Right renal cortex interstitium (tissue), 3 donors: ENCODE results near the gene INPP5F. TPM values are rescaled to one million over a fixed set of nuclear protein-coding genes. Genes with fewer than 3 reads are reported as not detected.

Experiments used
- DNase-seq, 3 donors: peaks; one replicate each; pipeline ENCODE4 v3.0.0-alpha.2; 2013; ENCODE audit warnings: low read depth in 3 of 3, low spot score in 2 of 3
- polyA plus RNA-seq, 3 donors: library from polyadenylated mRNA; unstranded; fragments of 120-200 nt; gene quantifications; one replicate each; pipeline ENCODE4 v1.2.1, GENCODE V29; 2013; ENCODE audit not compliant: insufficient read length in 3 of 3

Gene INPP5F
- polyA plus RNA-seq, 3 donors = 50.6 to 62.5 (median 58.1) TPM

DNA sequence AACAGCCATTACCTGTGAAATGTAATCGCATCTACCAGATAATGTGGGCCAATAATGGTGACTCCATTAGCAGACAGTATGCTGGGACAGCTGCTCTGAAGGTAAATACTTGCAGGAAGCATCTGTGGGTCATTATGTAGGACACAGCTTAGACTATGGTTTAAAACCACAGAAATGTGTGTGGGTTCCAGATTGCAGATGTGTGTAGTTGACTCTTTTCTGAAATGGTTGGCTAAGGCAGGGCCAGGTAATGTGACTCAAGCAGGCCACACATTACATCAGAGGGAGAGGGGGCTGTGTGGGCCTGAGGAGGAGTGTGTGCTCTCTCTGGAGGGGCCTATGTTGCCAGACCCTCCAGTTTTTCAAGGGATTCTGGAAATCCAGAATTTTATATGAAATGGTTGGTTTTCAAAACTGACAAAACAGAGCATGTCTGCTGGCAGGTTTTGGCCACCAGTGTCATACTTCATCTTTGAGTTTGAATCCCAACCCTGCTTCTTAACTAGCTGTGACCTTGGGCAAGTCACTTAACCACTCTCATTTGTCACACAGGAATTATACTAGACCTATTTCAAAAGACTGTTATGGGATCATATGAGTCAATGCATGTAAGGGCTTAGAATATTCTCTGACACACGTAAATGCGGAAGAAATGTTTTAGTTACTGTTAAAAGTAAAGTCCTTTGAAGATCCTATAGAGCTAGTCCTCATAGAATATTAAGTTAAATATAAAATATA, 82.3 kb downstream of the INPP5F start:
- no peak for DNase-seq

- DNase-seq = no peak
These were observed 85.3 kb downstream of the INPP5F start for GRCh38 chr10:119811122-119811521.

GRCh38 chr10:119812684-119813083, 86.8 kb downstream of the INPP5F start:
- DNase-seq = no peak

GRCh38 chr10:119815671-119816070, 89.8 kb downstream of the INPP5F start:
- no peak for DNase-seq

GRCh38 chr10:119817991-119818888, 92.4 kb downstream of the INPP5F start:
- DNase-seq = peak; percentile 50 to 71 (median 68)

- peak; percentile 6 to 10 (median 7) for DNase-seq
These were observed 93.0 kb downstream of the INPP5F start for GRCh38 chr10:119818889-119819270.

GRCh38 chr10:119821182-119821581, 95.3 kb downstream of the INPP5F start:
- DNase-seq = no peak

GRCh38 chr10:119824299-119824698, 98.4 kb downstream of the INPP5F start:
- no peak for DNase-seq

GRCh38 chr10:119826771-119827170, 100.9 kb downstream of the INPP5F start:
- DNase-seq = no peak

DNA sequence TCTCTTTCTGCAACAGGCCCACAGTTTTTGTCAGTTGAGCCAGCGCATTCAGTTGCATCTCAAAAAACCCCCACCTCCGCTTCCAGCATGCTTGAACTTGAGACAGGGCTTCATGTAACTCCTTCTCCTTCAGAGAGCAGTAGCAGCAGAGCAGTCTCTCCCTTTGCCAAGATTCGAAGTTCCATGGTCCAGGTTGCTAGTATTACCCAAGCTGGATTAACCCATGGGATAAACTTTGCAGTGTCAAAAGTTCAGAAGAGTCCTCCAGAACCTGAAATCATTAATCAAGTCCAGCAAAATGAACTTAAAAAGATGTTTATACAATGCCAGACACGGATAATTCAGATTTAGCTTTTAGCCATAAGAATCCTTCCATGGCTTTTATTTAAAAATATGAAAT, 101.6 kb downstream of the INPP5F start:
- DNase-seq = no peak

GRCh38 chr10:119829429-119829828, 103.6 kb downstream of the INPP5F start:
- no peak for DNase-seq

DNA sequence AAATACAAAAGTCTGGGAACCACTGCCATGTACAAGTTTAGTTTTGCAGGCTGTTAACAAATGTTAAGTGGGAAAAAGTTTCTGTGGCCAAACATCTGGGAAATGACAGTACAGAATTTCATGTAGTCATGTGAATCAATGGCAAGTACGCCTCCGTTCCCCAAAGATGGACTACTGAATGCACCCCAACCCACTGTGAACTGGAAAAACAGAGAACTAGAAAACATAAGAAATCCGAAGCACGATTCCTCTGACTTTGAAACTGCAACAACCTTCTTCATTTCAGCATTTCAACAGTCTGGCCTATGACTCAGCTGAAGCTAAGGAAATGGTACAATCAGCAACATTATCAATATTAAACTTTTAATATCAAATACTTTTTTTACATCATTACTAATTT, 105.0 kb downstream of the INPP5F start:
- no peak for DNase-seq

- DNase-seq = no peak
These were observed 105.8 kb downstream of the INPP5F start for GRCh38 chr10:119831656-119832055.

- DNase-seq = no peak
These were observed 107.1 kb downstream of the INPP5F start for GRCh38 chr10:119832951-119833350.

GRCh38 chr10:119834188-119834587, 108.3 kb downstream of the INPP5F start:
- DNase-seq = no peak

DNA sequence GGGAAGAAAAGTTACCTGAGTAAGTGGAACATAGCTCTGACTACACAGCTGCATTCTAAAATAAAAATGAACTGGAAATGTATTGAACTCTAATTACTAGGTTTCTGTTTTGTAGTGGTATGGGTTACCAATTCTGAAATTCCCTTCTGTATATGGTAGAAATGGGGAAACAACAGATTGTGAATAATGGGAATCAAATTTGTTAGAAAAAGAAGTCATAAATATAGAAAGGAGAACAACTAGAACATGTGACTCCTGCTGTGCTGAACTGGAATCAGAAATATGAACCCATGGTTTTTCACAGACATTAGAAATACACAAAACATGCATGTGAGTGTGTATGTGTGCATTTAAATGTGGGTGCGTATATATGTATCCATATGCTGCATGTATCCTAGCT, 119.8 kb downstream of the INPP5F start:
- no peak for DNase-seq

DNA sequence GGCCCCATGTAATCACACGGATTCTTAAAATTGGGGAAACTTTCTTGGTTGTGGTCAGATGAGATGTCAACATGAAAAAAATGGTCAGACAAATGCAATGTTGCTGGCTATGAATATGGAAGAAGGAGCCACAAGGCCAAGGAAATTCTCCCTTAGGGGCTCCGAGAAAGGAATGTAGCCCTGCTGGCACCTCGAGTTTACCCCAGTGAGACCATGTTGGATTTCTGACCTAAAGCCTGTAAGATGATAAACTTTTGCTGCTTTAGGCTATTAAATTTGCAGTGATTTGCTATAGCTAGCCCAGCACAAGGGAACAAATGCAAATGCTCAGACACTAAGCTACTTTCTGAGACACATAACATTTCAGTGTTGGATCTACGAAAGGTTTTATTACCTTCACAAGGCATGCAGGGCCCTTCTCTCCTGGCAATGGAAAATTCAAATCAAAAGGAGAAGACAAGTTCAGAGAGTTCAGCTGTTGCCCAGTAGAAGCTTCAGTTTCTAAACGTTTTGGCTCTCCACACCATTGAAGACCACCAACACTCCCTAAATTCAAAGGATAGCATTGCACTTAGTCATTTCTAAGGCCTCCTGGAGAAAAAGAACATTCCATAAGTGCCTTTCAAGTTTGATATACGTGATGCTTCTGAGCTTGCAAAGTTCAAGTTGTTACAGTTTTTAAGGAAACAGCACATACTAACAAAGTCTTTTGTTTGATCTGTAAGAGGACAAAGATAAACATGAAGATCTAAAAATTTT, 123.4 kb downstream of the INPP5F start:
- no peak for DNase-seq

DNA sequence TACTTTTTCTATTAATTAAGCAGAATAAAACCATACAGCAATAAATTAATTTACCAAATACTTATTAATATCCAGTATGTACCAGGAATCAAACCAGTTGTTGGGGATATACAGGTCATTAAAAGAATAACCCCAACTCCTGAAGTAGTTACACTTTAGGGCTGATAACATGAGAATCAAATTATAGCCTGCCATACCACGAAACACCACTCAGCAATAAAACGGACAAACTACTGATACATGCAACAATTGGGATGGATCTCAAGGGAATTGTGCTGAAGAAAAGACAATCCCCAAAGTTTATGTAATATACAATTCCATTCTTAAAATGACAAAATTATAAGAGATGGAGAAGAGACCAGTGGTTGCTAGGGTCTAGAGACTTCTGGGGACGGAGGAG, 124.1 kb downstream of the INPP5F start:
- no peak for DNase-seq

GRCh38 chr10:119852277-119852676, 126.4 kb downstream of the INPP5F start:
- DNase-seq = no peak

DNA sequence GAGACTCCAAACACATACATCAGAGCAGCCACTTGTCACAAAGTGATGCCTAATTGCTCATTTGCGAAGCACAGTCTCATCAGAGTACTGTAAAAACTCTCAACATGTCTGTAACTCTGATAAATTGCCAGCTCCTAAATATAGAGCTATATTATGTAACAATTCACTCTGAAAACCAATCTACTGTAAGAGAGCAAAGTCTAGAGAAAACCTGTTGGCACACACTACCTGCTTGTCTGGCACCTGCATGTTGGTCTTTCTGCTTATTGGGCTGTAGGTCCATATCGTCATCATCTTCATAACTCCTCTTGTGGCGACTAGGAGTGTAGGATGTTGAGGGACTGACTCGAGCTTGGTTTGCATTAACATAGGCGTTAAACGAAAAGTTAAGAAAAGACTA, 127.0 kb downstream of the INPP5F start:
- DNase-seq = no peak

- DNase-seq = no peak
These were observed 127.7 kb downstream of the INPP5F start for GRCh38 chr10:119853574-119853973.
